HG03432 (cell line): ENCODE results near the gene WAPL.

Experiments
- ATAC-seq: cut with Tn5 transposase; IDR thresholded peaks from one replicate; pipeline ENCODE4 v1.9.1; 2021; ENCODE audit warnings: mild to moderate bottlenecking, moderate library complexity; ENCODE audit not compliant: unreplicated experiment

The WAPL gene

DNA sequence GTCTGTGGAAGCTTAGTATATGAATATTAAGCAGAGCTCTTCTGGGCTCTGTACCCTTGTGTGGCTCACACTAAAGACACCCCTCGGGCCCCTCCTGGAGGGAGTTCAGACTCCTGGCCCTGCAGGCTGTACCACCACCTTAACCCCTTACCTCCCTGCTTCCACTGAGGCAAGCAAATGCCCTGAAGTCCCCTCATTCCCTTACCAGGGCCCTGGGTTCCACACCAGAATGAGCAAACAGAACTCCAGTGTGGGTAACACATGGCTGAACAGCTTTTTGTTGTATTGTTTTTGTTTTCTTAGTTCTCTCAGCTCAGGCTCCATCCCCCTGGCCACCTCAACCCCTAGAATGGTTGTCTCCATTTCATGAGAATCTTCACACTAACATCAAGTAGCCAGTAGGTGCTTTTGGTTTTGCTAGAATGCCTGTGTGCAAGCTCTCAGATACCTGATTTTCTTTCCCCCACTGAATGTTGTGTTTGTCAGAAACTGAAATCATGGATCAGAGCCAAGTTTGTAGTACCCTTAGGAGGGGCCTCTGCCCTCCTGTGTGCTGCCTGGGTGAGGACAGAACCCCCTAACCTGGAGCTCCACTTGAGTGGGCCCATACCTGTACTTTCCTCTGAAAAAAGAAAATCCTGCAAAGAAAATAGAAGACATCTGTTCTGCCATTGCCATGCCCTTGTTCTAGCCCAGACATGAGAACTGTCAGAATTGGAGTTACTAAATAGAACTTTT is 2.8 kb upstream of the WAPL start:
- no peak for ATAC-seq

DNA sequence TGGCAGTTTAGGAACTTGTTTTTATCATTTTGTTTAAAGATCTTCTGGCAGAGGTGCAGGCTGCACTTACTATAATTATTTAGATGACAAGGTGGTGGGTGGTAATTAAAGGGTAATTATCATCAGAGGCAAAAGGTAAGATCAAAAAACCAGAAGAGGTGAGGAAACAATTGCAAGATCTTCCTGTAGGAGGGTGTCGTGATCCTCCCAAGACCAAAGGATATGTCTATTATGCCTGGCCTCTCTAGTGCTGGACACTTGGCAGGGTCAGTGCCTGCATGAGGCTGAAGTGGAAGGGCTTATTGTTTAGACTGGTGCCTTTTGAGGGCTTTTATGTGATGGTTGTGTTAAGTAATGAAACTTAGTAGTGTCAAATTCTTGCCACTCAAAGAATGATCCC is 1.8 kb upstream of the WAPL start:
- no peak for ATAC-seq

DNA sequence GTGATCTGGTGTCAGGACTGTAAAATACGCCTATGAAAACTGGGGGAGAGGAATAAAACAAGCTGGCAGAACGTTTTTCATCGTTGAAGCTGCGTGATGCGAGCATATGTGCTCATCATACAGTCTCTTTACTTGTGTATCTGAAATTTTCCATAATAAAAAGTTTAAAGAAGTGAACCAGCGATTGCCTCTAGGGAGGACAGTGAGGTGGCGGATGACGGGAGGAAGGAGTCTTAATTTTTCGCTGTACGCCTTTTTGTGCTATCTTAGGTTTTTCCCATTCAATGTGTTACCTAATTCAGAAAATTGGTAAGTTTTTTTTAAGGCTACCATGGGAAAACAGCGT is 891 bp upstream of the WAPL start:
- ATAC-seq = no peak

DNA sequence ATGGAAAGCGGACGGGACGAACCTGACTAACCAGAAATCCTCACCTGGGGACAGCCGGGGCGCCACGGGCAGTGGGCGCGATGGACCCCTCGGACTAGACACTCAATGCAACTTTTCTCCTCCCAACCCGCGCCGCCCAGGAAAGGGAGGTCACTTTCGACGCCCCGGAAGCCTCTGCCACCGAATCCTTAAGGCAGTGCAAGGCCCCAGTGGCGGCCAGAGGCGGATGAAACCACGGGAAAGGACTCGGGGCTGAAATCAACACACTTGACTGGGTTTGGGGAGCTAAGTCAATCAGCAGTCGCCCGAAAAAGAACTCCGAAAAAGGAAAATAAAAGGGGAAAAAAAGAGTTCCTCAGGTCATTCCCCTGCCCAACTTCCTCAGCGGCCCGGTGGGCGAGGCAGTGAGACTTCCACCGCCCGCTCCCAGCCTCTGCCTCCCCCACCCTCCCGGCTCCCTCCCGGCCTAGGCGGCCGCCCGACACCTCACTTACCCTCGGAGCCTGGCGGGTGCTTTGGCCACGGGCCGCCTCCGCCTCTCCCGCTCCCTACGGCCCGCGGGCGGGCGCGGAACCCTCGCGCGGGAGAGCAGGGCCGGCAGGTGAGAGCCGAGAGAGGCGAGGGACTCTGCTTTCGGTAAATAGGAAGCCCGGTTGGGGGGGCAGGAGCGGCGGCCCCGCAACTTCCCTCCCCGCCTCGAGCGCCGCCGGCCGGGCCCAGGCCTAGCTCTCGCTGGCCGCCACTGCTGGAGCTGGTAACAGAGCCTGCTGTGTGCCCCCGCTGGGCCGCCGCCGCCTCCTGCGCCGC is 518 bp downstream of the WAPL start:
- peak; percentile 25 for ATAC-seq

DNA sequence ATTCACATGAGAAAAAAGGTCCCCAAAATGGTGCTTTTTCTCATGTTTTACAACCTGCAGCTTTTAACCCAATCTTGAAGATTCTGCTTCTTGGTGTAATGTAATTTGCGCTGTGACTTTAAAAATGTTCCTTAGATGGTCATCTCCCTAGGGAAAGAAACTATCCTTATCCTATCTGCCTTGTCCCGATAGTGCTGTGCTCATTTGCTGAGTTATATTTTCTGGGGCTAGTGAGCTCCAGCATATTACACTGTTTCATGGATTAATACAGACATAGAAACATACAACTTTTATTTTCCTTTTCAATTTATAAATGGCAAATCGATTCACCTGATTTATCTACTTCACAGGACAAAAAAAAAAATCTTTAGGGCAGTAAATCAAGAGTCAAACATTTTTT is 2.8 kb downstream of the WAPL start:
- no peak for ATAC-seq

DNA sequence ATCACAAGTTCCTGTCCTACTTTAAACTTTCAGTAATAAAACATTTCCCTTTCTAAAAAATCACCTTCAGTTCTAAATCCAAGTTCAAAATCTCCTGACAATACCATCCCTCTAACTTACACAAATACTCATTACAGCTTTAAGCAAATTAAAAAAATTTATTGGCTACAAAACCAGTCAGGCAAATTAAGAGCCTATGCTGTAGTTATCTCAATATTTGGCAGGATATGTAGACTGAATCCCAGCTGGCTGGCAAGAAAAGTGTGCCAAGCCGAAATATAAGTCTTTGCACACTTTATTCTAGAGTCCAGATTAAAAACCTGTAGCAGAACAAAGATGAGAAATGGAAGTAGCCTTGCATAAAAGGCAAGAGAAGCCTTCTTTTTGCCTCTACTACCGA is 9.5 kb downstream of the WAPL start:
- ATAC-seq = no peak

DNA sequence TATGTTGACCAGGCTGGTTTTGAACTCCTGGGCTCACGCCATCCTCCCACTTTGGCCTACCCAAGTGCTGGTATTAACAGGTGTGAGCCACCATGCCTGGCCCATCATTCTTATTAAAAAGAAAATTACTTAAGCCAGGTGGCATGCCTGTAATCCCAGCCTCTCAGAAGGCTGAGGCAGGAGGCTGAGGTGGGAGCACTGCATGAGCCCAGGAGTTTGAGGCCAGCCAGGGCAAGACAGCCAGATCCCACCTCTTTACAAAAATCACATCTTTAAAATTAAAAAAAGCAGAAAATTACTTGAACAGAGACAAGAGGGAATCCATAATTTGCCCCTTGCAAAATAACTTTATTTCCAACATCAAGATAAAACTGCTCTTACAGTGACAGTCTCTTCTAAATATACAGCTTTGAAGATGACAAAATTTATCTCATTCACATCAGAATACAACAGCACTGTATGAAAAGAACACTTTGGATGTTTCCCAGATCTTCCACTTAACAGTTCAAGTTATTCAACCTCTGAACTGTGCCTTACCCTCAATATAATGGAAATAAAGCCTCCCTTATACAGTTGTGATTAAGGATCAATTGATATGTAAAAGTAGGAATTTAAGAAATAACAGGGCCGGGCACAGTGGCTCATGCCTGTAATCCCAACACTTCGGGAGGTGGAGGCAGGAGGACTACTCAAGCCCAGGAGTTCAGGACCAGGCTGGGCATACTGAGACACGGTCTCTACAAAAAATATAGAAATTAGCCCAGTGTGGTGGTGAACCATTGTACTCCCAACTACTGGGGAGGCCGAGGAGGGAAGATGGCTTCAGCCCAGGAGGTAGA is 10.3 kb downstream of the WAPL start:
- no peak for ATAC-seq

DNA sequence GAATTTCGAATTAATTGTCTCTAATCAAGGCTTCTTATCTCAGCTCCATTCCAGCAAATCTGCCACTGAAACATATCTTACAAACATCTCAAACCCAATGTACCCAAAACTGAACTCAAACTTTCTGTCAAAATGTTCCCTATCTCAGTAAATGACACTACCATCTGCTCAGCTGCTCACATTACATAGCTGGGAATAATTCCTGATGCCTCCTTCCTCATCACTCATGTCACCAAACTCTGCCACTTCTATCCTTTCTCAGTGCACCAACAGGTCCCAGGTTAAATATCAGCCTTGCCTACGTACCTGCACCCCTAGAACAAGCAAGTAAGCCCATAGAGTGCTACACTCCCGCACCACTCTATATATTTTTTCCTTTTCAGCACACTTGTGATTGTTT is 12.4 kb downstream of the WAPL start:
- ATAC-seq = no peak

DNA sequence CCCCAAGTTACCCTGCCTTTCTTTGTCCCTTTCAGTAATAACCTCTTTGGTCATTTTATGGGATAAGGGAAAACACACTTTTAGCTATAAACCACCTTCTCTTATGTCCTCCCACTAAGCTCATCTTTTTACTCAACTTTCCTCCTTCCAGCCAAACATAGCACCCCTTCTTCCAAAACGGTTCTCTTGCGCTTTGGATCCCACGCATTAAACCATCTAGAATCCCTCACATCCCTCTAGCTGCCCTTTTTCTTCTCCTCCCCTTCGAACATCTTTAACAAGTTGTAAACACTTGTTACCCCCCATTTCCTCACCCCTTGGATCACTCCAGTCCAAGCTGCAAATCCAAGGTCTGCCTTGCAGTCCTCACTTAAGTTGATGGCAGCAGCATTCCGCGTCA is 13.4 kb downstream of the WAPL start:
- no peak for ATAC-seq

DNA sequence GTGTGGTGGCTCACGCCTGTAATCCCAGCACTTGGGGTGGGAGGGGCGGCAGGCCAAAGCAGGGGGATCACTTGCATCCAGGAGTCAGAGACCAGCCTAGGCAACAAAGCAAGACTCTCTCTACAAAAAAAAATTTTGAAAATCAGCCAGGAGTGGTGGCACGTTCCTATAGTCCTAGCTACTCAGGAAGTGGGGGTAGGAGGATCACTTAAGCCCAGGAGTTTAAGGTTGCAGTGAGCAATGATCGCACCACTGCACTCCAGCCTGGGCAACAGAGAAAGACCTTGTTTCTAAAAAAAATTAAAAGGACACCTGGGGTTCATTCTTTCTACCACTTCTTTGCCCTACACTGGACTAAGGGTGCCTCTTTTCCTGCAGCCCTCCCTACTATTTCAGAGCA is 15.1 kb downstream of the WAPL start:
- ATAC-seq = no peak

DNA sequence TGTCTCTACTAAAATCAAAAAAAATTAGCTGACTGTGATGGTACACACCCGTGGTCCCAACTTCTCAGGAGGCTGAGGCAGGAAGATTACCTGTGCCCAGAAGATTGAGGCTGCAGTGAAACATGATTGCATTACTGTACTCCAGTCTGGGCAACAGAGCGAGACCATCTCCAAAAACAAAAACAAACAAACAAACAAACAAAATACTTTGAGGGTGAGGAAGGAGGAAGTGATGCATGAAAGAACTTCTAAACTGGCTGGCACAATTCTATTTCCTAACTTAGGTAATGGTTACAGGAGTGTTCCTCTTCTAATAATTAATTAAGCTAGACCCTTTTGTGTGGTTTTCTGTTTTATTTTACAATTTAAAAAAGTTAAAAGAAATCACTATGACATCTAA is 15.5 kb downstream of the WAPL start:
- no peak for ATAC-seq

DNA sequence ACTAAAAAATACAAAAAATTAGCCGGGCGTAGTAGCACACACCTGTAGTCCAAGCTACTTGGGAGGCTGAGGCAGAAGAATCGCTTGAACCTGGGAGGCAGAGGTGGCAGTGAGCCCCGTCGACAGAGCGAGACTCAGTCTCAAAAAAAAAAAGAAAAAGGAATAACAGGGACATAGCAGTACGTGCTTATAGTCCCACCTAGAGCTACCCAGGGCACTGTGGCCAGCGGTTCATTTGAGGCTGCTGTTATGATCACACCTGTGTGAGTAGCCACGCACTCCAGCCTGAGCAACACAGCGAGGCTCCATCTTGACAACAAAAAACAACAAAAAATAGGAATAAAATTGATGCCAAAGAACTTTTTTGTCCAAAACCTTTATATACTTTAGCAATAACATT is 17.1 kb downstream of the WAPL start:
- ATAC-seq = no peak

DNA sequence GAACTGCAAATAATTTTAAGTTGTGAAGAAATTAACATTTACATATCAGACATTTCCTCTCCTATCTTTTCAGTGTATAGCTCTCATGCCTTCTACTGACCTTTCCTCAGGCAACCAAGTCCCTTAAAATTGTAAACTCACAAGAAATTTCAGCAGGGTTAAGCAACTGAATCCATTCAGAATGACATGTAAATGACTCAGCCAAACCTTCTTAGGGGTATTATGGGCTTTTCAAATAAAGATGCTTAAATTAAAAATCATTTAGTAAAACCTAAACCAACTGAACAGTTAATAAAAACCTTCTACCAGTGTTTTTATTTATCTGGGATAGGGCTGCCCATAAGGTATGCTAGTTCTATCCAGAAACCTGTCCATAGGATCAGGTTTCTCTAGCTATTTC is 20.7 kb downstream of the WAPL start:
- ATAC-seq = no peak

DNA sequence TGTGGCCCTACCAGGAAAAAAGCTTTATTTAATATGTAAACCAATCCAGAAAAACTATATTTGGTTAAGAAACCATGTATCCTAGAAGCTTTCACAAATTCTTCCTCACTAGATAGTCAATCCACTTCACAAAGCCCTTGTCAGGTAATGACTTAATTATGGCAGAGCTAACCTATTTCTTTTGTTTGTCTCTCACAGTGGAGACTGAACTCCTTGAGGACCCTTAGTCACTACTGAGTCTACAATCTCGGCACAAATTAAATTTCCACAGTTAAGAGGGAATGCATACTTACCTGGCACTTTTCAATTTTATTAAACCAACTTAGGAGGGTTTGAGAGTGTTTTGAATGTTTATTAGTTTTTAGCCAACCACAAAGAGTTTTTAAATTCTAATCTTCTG is 23.0 kb downstream of the WAPL start:
- ATAC-seq = no peak

DNA sequence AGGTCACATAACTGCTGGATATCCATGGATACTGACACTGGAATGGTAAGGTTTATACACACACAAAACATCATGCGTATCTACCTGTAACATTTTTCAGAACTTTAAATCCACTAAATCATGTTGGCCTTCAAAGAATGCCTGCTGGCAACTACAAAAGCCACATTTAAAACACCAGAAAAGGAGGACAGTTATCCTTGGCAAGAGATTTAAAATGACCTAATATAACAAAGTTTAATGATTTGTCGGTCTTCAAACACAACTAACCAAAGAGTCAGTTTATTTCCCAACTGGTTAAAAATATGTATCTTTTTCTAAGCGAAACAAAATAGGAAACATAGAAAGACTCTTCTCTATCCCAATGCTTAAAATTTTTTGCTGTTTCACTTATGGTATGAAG is 24.0 kb downstream of the WAPL start:
- no peak for ATAC-seq

DNA sequence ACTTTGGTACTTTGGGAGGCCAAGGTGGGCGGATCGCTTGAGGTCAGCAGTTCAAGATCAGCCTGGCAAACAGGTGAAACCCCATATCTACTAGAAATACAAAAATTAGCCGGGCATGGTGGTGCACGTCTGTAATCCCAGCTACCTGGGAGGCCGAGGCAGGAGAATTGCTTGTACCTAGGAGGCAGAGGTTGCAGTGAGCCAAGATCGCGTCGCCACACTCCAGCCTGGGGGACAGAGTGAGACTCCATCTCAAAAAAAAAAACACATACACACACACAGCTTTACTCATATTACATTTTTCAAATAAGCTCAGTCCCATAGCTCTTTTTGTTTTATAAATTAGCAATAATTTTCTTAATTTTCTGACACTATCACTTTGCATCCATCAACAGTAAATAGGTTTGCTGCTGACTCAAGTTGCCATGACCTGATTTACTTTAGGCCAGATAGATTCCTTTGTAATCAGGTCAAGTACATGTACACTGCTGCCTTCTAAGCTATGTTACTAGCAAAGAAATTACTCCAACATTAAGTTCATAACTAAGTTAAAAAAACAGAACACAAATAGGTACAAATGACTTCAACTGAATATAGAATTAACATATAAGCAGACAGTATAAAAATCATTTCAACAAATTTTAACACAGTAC is 31.5 kb downstream of the WAPL start:
- no peak for ATAC-seq

DNA sequence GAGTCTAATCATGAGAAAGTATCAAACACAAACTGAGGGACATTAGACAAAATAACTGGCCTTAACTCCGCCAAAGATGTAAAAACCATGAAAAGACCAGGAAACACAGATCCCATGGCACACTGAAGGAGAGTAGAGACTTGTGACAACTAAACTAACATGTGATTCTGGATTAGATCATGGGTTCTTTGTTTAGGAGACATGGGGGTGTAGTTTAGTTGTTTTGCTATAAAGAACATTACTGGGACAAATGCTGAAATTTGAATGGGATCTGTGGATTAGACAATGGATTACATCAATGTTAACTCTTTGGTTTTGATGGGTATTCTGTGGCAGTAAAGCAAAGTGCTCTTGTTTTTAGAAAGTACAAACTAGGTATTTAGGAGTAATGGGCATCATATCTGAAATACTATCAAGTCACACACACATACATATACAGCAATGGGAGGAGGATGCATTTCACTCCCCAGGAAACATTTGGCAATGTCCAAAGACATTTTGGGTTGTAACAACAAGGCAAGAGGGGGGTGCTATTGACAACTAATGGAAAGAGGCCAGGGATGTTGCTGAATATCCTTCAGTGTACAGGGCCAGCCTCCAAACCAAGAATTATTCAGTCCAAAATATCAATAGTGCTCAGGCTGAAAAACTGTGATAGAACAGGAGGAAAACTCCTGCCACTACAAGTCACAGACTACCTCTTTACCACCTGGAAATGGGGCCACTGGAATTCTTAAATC is 32.4 kb downstream of the WAPL start:
- ATAC-seq = no peak

DNA sequence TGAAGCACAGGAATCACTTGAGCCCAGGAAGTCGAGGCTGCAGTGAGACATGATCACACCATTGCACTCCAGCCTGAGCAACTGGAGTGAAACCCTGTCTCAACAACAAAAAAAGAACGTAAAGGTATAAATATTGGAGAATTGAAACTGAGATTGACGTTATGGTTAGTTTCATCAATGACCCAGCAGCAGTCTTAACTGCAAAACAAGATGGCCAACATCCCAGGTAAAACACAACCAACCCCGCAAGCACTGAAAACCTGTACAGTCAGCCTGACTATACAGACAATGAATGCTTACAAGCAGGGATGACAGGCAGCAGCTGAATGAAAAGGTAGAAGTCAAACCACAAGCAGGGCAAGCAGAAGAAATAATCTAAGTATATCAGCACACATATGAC is 34.7 kb downstream of the WAPL start:
- peak; percentile 61 for ATAC-seq

DNA sequence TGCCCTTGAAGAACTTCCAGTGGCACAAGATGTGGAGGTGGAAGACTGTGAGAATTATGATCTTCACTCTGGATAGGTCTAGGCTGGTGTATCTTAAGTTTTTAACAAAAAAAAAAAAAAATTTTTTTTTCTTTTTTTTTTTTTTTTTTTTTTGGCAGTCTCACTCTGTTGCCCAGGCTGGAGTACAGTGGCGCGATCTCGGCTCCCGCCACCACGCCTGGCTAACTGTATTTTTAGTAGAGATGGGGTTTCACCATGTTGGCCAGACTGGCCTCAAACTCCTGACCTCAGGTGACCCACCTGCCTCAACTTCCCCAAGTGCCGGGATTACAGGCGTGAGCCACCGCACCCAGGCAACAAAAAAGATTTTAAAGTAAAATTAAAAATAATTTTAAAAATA is 37.9 kb downstream of the WAPL start:
- ATAC-seq = no peak

DNA sequence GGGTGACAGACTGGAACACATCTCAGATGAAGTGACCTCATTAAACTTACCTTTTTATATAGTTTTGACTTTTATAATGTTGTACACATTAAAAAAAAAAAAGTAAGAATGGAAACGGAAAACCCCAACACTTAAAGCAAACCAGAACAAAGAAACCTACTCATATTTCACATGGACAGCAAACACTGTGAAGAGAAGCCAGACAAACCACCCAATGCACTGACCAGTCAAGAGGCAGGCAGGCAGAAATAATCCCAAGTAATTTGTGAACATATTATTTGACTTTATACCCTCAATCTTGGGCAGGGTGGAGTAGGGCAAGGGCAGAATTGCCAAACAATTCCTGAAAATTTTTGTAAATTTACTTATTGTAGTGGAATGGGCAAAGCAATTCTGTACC is 39.8 kb downstream of the WAPL start:
- ATAC-seq = no peak

DNA sequence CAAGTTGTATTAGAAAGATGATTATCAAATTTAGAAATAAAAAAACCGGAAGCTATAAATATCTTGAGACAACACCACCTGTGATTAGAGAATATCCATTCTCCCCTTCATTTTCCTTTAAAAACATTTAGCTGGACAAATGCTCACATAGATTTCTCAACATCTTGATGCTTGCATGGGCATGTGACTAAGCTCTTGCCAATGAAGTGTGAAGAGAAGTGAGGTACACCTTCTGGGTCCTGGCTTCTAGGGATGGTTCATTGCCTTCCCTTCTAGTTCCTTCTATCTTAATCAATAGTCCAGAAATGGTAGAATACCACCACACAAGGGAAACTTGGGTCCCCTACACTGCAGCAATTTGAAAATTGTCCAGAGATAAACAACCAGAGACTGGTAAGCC is 41.0 kb downstream of the WAPL start:
- no peak for ATAC-seq
